Measurements from ENCODE around the gene PRTN3. TPM values are rescaled to one million over a fixed set of nuclear protein-coding genes. Genes with fewer than 3 reads are reported as not detected.

PRTN3 gene
- total RNA-seq, 1 experiment from 2014 or later = not detected

Other genes starting within 250 kb of the PRTN3 start
- 19.3 and 20.5 TPM in 2 replicates for gene POLRMT, start 207.5 kb upstream of the PRTN3 start, total RNA-seq (2014; rRNA removed; shearing (Covaris generic))
- gene FGF22, start 201.1 kb upstream of the PRTN3 start, total RNA-seq (2014; rRNA removed; shearing (Covaris generic)) = 0.39 TPM in 1 of 2 replicates, not detected in the other
- gene RNF126, start 177.8 kb upstream of the PRTN3 start, total RNA-seq (2014; rRNA removed; shearing (Covaris generic)) = 29.3 and 48.7 TPM in 2 replicates
- 4.4 and 19.8 TPM in 2 replicates for gene FSTL3, start 164.6 kb upstream of the PRTN3 start, total RNA-seq (2014; rRNA removed; shearing (Covaris generic))
- gene PRSS57, start 145.5 kb upstream of the PRTN3 start, total RNA-seq (2014; rRNA removed; shearing (Covaris generic)) = not detected in 2 replicates
- gene PALM, start 132.1 kb upstream of the PRTN3 start, total RNA-seq (2014; rRNA removed; shearing (Covaris generic)) = 0.10 TPM in 1 of 2 replicates, not detected in the other
- gene MISP, start 89.9 kb upstream of the PRTN3 start, total RNA-seq (2014; rRNA removed; shearing (Covaris generic)) = not detected in 2 replicates
- 112 and 121 TPM in 2 replicates for gene PTBP1, start 43.5 kb upstream of the PRTN3 start, total RNA-seq (2014; rRNA removed; shearing (Covaris generic))
- gene PLPPR3, start 19.0 kb upstream of the PRTN3 start, total RNA-seq (2014; rRNA removed; shearing (Covaris generic)) = not detected in 2 replicates
- gene AZU1, start 13.2 kb upstream of the PRTN3 start, total RNA-seq (2014; rRNA removed; shearing (Covaris generic)) = not detected in 2 replicates
- not detected in 2 replicates for gene ELANE, start 11.3 kb downstream of the PRTN3 start, total RNA-seq (2014; rRNA removed; shearing (Covaris generic))
- gene CFD, start 18.7 kb downstream of the PRTN3 start, total RNA-seq (2014; rRNA removed; shearing (Covaris generic)) = 0.29 and 0.60 TPM in 2 replicates
- gene MED16, start 52.2 kb downstream of the PRTN3 start, total RNA-seq (2014; rRNA removed; shearing (Covaris generic)) = 15.1 and 16.5 TPM in 2 replicates
- not detected in 2 replicates for gene RNU6-9, start 52.5 kb downstream of the PRTN3 start, total RNA-seq (2014; rRNA removed; shearing (Covaris generic))
- 19.7 and 29.3 TPM in 2 replicates for gene R3HDM4, start 72.2 kb downstream of the PRTN3 start, total RNA-seq (2014; rRNA removed; shearing (Covaris generic))
- not detected in 2 replicates for gene KISS1R, start 76.3 kb downstream of the PRTN3 start, total RNA-seq (2014; rRNA removed; shearing (Covaris generic))
- gene ARID3A, start 85.0 kb downstream of the PRTN3 start, total RNA-seq (2014; rRNA removed; shearing (Covaris generic)) = 5.3 and 5.6 TPM in 2 replicates
- gene WDR18, start 143.3 kb downstream of the PRTN3 start, total RNA-seq (2014; rRNA removed; shearing (Covaris generic)) = 47.7 and 67.0 TPM in 2 replicates
- gene GRIN3B, start 159.4 kb downstream of the PRTN3 start, total RNA-seq (2014; rRNA removed; shearing (Covaris generic)) = 0.20 and 0.24 TPM in 2 replicates
- gene TMEM259, start 180.1 kb downstream of the PRTN3 start, total RNA-seq (2014; rRNA removed; shearing (Covaris generic)) = 46.9 and 58.0 TPM in 2 replicates
- not detected in 2 replicates for gene RNU6-2, start 180.5 kb downstream of the PRTN3 start, total RNA-seq (2014; rRNA removed; shearing (Covaris generic))
- gene CNN2, start 185.6 kb downstream of the PRTN3 start, total RNA-seq (2014; rRNA removed; shearing (Covaris generic)) = 179 and 199 TPM in 2 replicates
- gene ABCA7, start 199.1 kb downstream of the PRTN3 start, total RNA-seq (2014; rRNA removed; shearing (Covaris generic)) = 1.5 and 3.4 TPM in 2 replicates
- gene ARHGAP45, start 226.2 kb downstream of the PRTN3 start, total RNA-seq (2014; rRNA removed; shearing (Covaris generic)) = 0.98 and 1.3 TPM in 2 replicates

Measured in RPMI7951 (cell line).